OCI-M1 (cell line): ENCODE results near the gene MRFAP1L1.

Source experiments
- DNase-seq: peaks from one replicate; lab custom pipeline; 2025; lab: John Stamatoyannopoulos, UW

The MRFAP1L1 gene

DNA sequence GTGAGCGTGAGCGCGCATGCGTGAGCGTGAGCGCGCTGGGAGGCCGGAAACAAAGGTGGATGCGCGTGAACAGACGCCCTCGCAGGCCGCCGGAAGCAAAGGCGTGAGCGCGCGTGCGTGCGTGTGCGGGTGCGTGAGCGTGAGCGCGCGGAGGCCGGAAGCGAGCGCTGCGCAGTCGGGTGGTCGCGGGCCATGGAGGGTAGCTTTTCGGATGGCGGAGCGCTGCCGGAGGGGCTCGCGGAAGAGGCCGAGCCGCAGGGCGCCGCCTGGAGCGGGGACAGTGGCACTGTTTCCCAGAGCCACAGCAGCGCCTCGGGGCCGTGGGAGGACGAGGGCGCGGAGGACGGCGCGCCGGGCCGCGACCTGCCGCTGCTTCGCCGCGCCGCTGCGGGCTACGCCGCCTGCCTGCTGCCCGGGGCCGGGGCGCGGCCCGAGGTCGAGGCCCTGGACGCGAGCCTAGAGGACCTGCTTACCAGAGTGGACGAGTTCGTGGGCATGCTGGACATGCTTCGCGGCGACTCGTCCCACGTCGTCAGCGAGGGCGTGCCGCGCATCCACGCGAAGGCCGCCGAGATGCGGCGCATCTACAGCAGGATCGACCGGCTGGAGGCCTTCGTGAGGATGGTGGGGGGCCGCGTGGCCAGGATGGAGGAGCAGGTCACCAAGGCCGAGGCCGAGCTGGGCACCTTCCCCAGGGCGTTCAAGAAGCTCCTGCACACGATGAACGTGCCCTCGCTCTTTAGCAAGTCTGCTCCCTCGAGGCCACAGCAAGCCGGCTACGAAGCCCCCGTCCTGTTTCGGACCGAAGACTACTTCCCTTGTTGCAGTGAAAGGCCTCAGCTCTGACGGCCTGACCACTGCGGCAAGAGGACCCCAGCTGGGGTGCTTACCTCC is 6.6 kb upstream of the MRFAP1L1 start, which contains the start of gene BLOC1S4:
Gene BLOC1S4, plus strand, starts transcription at position 157 of the 894 bp plus-strand sequence. Its CDS starts 36 bp downstream, at position 193.
- DNase-seq: peak; percentile 93

DNA sequence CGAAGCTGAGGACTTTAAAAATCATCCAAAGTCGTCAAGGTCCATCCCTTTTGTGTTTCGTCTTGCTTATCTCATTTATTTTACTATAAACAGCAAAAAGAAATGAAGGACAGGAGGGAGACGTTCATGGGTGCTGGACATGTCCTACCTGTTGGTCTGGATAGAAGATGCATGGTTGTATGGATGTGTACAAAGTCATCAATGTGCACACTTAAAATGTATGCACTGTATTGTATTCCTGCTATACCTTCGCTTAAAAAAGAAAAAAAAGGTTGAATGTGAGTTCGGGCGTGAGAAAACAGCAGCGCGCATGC is 6.0 kb upstream of the MRFAP1L1 start:
- DNase-seq: no peak

DNA sequence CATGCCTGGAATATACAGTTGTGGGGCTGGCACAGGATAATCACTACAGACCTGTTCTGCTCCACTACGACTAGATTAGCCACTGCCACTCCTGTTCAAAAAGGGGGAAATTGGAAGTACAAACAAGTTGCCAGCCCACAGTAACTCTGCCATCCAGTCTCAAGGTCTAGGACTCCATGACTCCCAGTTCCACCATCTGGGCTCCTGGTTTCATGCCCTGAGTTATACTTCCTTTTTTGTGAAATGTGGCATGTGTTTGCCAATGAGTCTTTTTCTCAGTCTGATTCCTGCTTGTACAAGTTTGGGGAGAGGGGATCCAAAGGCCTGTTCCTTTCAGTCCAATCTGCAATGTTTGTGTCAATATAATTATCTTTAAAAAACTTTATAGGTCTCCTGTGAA is 5.3 kb upstream of the MRFAP1L1 start:
- no peak for DNase-seq

DNA sequence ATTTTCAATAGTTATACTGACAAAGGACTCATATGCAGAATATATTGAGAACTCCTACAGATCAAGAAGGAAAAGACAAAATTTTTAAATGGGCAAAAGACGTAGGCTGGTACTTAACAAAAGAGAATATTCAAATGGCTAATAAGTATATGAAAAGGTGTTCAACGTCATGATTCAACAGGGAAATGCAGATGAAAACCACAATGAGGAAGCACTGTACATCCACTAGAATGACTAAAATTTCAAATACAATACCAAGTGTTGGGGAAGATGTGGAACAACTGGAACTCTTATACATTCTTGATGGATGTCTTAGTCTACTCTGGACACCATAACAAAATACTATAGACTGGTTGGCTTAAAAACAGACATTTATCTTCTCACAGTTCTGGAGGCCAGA is 1.3 kb upstream of the MRFAP1L1 start:
- peak; percentile 18 for DNase-seq

DNA sequence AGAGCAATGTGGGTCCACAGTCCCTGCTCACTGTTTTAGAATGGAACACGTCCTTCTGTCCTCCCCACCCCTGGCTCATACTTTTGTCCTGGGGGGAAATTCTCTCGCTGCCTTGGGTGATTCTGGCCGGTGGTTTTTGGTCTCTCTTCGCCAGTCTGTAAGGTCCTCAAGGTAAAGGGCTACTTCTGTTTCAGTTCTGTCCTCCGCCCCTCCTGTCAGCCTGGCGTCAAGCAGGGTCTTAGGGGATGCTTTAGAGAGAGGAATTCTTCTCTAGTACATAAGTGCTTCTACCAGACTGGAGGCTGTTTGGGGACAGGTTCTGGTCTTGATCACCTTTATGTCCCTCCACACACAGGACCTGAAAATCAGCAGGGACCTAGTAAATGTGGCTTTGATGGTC is 617 bp upstream of the MRFAP1L1 start:
- DNase-seq: no peak

DNA sequence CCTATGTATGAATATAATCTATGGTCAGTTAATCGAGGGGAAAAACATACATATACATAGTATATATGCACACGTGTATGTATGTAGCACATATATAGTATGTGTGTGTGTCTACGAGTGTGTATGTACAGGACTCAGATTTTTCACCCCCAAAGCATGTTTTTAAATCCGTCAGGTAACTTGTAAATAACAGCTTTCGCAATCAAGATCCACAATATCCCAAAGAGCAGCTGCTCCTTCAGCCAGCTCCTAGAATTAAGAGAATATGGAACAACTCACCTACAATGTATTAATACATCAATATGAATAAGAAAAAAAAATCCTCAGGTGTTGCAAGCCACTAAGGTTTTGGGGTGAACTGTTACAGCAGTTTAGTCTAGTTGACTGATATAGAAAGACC is 3.5 kb downstream of the MRFAP1L1 start:
- DNase-seq: no peak

DNA sequence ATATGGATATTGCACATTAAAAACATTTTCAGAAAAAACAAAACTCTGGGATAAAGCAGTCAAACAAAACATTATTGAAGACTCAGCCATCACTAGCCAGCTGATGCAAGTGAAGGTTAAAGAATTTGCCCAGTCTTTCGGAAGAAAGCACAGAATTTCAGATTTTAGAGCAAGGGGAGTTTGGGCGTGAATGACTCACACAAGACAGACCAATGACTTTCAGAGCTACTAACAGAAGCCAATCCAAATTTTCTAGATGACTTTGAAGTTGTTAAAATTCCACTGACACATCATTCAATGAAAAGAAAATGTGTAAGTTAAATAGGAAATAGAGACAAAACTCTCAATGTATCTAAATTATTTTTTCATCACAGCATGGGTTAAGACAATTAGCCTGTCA is 4.0 kb downstream of the MRFAP1L1 start:
- no peak for DNase-seq

DNA sequence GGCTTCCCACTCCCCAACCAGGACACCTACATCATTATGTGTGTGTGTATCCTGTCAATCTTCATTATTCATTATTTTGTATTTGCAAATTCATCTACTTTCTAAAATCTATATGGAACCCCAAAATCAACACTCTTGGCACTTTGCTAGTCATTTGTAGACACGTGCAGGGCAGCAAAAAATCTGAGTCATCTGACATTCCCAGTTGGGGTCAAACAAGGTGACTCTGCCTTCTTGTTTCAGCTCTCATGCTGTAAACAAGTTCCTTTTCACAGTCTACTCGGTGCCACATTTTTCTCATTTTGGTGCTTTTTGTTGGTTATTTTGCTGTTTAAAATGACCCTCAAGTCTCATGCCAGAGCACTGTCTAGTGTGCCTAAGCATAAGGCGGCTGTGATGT is 5.9 kb downstream of the MRFAP1L1 start:
- DNase-seq: no peak

DNA sequence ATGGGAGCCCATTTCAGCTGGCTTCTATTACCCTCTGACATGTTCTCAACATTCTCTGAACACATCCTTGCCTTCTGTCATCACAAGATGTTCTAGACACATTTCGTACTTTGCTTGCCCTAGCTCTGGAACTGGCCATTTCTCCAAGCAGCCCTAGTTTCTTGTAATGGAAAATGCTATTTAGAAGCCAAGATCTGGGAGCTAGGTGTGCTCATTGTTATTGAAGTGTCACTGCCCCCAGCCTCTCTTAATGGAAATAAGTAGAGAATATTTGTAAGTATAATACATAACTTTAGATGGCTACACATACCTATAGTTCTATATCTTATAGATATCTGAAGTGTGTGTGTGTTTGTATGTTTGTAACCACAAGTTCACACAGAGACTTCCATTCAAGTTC is 6.9 kb downstream of the MRFAP1L1 start:
- no peak for DNase-seq

DNA sequence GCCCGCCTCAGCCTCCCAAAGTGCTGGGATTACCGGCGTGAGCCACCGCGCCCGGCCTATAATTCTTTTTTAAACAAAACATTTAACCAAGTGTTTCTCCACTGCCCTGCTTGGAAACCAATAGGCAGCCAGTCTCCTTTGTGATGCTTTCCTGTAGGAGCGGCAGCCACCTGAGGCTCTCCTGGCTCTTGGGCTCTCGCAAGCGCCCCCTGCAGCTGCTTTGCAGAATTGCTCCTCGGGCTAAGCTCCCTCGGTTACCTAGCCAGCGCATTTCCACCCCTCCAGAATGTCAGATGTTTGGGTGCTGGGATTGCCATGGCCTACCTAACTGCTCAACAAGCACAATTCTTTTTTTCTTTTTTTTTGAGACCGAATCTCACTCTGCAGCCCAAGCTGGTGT is 8.3 kb downstream of the MRFAP1L1 start:
- no peak for DNase-seq

DNA sequence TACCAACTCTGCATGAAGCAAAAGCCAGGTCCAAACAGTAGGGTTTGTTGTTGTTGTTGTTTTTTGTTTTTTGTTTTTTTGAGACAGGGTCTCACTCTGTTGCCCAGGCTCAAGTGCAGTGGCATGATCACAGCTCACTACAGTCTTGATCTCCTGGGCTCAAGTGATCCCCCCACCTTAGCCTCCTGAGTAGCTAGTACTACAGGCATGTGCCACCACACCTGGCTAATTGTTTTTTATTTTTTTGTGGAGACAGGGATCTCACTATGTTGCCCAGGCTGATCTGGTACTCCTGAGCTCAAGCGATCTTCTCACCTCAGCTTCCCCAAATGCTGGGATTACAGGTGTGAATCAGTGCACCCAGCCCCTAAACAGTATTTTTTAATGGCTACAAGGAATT is 9.8 kb downstream of the MRFAP1L1 start:
- no peak for DNase-seq

DNA sequence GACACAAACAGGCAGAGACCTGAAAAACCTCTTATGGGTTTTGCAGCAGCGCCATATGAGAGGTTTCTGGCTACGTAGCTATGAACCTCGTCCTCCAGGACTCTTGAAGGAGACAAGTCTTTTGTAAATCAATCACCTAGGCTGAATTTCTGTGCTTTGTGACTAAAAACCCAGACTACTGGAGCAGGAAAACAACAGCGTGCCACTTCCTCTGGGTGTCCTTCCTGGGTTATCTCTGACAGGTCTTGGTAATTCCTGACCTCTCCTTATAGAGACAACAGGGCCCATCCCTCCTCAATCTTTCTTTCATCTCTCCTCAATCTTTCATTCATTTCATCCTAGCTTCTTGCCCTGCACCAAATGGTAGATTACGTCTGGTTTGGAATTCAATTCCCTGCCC is 10.3 kb downstream of the MRFAP1L1 start:
- DNase-seq: no peak

DNA sequence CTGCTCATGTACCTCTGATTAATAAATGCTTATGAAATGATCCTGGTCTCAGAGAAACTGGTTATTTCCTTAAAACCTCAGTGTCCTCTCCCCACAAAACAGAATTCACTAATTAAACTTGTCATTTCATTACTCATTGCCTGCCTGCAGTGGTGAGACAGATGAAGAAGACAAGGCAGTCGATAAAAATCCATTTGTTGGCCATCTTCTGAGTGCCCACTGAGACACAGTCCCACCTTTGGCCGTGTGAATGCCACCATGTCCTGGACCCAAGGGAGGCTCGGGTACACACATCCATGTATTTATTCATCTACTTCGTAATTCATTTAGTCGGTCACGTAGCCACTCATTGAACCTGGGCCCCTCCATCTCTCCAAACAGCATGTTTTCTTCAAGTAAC is 12.5 kb downstream of the MRFAP1L1 start:
- DNase-seq: no peak

DNA sequence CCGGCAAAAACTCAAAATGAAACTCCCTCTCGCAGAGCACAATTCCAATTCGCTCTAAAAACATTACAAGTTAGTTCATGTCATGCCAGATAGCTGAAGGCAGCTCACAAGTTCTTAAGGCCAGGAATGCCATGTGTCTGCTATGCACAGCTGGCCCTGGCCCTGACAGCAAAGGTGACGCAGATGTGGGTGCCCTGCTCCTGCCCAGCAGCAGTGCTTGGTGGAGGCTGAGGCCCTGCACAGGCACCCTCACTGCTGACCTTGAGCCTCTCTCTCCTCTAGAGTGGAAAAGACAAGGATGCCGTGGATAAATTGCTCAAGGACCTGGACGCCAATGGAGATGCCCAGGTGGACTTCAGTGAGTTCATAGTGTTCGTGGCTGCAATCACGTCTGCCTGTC is 13.1 kb downstream of the MRFAP1L1 start:
- DNase-seq: no peak

DNA sequence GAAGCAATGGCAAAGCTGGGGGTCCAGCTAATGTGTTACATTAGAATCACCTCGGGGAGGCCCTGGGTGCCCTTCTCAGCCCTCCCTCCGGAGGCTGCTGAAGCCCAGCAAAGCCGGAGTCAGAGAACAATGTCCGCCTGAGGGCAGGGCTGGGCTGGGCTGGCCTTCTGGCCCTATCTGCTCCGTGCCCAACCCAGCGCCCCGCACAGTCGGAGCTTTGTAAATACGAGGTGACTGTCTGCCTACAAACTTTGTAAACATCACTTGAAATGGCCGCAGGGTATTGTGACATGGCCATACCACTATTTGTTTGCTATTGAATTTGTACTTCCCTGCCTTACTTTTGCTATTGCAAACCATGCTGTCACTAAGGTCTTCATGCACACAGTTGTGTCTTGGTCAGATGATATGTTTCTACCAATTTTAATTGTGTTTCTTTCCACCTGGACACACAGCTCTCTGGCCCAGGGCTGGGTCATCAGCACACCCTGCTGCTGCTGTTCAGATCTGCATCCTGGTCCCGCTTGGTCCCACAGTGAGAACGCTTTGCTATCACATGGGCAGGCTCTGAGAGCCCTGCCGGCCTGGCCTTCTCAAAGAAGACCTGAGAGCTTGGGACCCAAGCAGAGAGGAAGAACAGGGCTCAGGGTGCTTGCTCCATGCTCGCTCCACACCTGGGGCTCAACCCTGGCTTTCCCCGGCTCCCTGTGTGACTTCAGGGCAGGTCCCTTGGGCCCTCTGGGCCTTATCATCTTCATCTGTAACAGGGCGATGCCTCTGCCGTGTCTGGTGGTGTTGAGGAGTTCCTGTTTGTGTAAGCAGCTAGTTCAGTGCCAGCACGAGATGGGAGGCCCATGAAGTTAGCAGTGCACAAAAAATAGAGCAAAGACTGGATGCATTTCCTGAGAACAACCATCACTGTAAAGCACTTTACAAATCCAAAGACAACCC is 13.7 kb downstream of the MRFAP1L1 start:
- DNase-seq: peak; percentile 33

DNA sequence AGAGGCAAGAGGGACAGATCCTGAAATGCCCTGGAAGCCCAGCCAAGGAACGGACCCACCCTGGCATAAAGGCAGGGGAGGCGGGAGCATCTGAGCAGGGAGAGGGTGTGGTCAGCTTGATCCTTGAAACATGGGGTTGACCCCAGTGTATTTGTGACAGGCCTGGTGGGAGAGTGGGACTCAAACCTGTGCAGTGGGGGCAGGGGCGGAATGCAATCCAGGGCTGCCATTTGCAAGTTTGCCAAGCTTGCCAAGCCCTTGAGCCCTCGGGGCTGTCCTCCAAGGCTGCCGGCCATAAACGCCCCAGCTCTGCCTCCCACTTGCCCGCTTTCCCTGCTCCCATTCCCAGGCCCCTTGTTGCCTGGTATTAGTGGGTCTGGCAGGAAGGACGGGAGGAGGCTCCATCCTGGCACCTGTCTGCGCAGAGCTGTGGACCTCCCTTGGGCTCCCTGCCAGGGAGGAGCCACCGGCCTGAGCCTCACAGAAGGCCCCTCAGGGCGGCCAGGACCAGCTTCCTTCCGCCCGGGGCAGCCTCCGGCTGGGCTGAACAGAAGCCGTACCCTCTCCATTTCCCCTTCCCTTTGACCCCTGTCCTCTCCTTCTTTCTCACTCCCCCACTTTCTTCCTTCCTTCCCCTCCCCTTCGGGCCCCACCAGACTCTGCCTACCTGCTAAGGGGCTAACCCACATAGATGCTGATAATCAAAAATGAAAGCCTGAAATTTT is 15.3 kb downstream of the MRFAP1L1 start:
- DNase-seq: no peak

DNA sequence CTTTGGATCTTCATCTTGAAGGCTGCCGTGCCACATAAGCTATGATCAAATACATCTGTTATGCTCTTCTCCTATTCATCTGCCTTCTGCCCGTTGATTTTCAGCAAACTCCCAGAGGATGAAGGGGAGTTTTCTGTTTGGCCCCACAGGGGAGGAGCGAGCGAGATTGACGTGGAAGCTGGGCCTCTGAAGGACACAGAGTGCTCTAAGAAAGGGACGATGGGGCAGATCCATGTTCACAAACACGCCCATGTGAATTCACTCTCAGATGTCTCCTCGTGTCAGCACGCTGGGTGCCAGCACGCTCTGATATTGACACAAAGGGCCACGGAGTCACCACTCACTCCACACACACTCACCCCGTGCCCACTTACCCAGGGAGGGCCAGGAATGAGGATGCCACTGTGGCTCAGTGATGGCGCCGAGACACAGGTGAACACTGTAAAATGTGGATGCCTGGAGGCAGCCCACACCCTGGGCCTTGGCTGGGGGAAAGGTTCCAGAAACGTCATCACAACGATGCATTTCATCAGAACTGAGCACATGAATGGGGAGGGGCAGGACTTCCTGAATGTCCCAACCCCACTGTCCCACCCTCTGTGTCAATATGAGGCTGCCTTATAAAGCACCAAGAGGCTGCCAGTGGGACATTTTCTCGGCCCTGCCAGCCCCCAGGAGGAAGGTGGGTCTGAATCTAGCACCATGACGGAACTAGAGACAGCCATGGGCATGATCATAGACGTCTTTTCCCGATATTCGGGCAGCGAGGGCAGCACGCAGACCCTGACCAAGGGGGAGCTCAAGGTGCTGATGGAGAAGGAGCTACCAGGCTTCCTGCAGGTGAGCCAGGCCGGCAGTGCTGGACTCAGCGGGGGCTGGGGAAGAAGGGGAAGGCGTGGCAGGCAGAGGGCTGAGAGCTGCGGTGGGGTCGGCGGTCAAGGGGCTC is 16.2 kb downstream of the MRFAP1L1 start, which contains the start of gene S100P:
Gene S100P, plus strand, starts transcription at position 648 of the 946 bp plus-strand sequence. Its CDS starts 55 bp downstream, at position 703.
- no peak for DNase-seq

DNA sequence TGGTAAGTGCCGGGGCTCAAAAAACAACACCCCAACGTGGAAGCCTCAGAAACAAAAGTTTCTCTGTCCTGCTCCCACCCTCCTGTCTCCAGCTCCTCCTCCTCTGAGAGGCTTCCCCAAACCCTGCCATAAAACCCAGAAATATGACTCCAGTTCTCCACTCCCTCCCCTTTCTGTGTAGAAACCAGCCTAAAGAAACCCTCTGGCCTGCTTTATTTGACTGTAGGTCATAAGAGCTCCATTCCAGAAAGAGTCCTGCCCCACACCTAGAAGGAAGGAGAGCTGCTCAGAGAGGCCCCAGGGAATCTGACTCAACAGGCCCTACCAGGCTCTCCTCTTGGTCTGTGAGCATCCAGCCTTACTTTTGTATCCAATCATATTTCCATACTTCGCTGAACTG is 16.9 kb downstream of the MRFAP1L1 start:
- no peak for DNase-seq

DNA sequence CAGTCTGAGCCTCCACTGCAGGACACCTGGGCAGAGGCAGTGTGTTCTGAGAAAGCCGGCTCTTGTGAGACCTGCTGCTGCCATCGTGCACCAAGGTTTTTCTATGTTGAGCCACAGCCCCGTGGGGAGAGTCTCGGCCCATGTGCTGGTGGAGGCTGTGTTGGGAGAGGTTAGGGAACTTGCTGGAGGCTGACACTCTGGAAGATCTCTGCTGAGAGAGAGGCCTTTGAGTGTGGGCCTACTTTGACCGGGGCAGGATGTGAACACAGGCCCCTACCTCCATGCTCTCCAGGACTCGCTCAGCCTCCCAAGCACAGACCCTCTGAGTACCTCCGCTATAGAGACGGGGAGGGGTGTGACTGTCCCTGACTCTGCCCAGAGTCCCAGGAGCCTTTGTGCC is 17.3 kb downstream of the MRFAP1L1 start:
- DNase-seq: no peak

DNA sequence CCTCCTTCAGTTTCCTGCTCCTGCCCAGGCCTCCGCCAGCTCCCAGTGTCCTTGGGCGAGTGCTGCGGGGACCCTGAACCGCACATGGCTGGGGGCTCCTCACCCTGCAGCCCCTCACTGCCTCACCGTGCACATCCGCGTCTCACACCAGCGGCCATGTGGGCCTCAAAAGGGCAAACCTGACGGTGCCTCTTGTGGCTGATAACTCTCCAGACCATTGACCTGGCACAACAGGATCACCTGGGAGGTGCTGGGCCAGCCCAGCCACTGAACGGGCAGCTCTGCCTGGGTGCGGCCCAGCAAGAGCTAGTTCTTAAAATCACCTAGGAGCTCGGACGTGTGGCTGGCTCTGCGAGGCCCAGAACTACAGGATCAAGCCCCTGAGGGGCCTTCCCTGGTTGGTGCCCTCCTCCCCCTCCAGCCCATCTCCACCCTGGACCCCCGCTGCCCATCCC is 20.1 kb downstream of the MRFAP1L1 start:
- no peak for DNase-seq
